HG03378 (cell line): ENCODE measurements around the gene LIX1L.
"Not testable (repeated sequence)": the region's sequence is repeated elsewhere in the genome, so short reads cannot be mapped to it uniquely, and the experiment has no call there.

Source experiments
- ATAC-seq: cut with Tn5 transposase; IDR thresholded peaks from one replicate; pipeline ENCODE4 v1.9.1; 2021; ENCODE audit warnings: mild to moderate bottlenecking, moderate library complexity; ENCODE audit not compliant: unreplicated experiment

LIX1L gene

DNA sequence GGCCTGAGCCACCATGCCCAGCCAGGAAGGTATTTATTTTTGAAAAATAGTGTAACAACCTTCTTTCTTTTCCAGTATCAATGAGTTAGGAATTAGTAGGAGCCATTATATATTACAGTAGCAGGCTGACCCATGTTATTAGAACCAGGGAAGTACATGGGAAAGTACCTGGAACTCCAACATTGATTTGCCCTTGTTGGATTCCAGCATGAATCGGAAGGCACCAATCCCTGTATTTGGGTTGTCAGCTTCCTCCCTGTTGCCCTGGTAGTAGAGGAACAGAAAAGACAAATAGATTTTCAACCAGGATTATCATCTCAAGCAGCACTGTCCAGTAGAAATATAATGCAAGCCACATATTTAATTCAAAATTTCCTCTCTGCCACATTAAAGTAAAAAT, 20.4 kb downstream of the LIX1L start:
- no peak for ATAC-seq

DNA sequence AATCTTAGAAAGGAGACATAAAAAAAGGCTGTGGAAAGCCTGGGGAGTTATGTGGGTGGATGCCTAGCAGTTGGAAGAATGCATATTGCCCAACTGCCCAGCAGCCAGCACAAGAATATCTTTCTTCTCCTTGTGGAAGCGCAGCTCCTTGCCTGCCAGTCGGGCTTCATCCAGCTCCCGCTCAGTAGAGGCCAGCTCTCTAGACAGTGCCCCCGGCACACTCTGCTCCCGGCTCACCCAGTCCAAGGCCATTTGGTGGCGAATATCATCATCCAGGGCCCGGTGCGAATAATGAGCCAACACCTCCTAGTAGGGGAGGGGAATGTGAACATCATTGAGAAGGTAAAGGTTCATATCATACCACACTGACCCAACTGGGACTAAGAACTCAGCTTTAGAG, 21.6 kb downstream of the LIX1L start:
- ATAC-seq: no peak

DNA sequence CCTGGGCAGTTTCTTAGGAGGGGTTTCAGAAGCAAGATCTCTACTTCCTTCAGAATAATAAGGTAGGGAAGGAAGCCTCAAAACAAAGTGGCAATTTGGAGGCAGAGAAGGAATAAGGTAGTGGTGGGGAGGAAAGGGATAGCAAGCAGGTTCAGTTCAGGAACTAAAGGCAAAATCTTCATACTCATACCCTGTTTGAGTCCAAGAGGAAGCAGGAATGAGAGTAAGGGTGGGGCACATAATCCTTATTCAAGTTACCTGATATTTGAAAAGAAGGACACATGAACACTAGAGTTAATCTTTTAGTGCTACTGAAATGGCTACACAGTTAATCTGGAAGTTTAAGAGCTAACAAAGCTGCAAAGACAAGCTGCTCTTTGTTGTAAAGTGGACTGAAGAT, 22.1 kb downstream of the LIX1L start:
- no peak for ATAC-seq

DNA sequence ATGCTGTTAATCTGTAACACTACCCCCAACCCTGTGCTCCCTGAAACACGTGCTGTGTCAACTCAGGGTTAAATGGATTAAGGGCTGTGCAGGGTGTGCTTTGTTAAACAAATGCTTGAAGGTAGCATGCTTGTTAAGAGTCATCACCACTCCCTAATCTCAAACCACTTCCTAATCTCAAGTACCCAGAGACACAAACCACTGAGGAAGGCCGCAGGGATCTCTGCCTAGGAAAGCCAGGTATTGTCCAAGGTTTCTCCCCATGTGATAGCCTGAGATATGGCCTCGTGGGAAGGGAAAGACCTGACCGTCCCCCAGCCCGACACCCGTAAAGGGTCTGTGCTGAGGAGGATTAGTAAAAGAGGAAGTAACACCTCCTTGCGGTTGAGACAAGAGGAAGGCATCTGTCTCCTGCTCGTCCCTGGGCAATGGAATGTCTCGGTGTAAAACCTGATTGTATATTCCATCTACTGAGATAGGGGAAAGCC, 25.3 kb downstream of the LIX1L start:
- ATAC-seq: not testable (repeated sequence)

DNA sequence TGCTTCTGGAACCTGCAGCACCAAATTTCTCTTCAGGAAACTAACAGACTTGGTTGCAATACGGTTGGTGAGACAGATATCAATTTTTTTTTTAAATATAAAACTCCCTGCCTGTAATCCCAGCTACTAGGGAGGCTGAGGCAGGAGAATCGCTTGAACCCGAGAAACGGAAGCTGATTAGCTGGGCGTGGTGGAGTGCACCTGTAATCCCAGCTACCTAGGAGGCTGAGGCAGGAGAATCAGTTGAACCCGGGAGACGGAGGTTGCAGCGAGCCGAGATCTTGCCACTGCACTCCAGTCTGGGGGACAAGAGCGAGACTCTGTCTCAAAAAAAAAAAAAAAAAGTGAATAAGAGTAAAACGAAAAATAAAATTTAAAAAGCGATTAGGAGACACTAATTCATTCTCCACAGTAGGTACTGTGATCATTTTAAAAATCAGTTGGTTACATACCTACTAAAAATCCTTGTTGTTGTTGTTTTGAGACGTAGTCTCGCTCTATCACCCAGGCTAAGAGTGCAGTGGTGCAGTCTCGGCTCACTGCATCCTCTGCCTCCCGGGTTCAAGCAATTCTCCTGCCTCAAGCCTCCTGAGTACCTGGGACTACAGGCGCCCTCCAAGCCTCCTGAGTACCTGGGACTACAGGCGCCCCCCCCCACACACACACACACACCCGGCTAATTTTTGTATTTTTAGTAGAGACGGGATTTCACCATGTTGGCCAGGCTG, 29.7 kb downstream of the LIX1L start:
- no peak for ATAC-seq

DNA sequence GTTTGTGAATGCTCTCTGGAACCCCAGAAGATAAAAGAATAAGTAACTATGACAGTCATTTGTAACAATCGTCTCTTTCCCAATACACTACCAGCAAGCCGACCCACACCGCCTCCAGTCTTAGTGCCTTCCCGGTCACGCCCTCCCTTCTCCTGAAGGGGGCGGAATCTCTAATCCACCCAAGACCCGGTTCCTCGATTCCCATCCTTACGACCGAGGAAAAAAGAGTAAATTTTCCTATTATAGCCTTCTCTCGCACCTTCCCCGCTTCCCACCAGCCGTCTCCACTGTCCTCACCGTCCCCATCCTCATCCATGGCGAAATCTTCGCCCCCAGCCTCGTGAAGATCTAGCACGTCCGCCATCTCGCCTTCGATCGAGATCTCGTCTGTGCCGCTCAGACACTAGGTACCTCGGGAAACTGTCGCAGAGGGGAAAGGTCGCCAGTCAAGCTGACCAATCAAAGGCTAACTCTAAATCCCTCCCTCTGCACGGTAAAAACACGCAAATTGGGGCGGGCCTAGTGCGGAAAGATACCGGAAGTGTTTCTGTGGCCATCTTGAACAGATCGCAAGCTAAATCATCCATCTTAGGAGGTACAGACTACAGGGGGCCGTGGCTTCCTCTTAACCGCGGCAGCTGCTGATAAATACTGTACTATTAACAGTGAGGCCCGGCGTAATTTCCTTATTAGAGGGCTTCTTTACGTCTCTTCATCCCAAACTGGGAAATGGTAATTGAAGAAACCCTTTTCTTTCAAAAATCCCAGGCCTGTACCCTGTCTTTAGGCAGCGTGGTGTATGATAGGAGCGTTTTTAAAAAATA, 30.5 kb downstream of the LIX1L start, which contains the start of gene RBM8A:
Gene RBM8A (minus strand): TSS at position 422 of the 824 bp plus-strand sequence. CDS start 58 bp downstream, at position 364.
- ATAC-seq: peak; percentile 95

DNA sequence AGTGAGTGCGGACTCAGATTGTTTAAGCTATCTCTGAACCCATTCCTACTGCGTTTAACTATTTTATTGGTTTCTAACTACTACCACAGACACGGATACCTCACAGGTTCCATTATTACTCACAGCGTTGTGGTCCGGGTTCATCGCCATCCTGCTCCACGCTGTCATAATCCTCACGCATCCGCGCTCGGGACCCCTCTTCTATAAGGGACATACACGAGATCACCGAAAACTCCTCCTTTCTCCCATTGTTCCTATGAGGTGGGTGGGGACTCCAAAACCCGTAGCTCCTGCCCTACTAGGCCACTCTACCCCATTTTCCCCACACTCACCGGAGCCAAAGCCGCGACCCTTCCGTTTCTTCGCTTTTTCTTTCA, 31.1 kb downstream of the LIX1L start:
- no peak for ATAC-seq

DNA sequence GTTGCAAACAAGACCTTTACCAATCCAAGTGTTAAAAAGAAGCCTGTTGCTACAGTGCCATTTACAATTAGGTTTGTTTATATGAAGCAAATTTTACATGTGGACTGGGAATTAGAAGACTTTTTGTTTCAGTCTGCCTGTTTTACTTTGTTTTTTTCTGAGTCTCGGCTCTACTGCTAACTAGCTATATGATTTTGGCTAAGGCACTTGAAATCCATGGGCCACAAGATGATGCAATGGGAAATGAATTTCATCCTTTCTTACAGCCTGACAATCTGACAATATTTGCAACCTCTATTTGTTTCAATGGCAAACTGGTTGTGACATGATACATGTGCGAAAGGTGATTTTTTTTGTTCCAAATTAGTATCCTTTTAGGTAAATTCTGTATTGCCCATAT, 35.6 kb downstream of the LIX1L start:
- no peak for ATAC-seq

DNA sequence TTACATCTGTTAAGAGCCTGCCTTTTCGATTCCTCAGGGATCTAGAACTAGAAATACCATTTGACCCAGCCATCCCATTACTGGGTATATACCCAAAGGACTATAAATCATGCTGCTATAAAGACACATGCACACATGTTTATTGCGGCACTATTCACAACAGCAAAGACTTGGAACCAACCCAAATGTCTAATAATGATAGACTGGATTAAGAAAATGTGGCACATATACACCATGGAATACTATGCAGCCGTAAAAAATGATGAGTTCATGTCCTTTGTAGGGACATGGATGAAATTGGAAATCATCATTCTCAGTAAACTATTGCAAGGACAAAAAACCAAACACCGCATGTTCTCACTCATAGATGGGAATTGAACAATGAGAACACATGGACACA, 37.5 kb downstream of the LIX1L start:
- ATAC-seq: not testable (repeated sequence)

DNA sequence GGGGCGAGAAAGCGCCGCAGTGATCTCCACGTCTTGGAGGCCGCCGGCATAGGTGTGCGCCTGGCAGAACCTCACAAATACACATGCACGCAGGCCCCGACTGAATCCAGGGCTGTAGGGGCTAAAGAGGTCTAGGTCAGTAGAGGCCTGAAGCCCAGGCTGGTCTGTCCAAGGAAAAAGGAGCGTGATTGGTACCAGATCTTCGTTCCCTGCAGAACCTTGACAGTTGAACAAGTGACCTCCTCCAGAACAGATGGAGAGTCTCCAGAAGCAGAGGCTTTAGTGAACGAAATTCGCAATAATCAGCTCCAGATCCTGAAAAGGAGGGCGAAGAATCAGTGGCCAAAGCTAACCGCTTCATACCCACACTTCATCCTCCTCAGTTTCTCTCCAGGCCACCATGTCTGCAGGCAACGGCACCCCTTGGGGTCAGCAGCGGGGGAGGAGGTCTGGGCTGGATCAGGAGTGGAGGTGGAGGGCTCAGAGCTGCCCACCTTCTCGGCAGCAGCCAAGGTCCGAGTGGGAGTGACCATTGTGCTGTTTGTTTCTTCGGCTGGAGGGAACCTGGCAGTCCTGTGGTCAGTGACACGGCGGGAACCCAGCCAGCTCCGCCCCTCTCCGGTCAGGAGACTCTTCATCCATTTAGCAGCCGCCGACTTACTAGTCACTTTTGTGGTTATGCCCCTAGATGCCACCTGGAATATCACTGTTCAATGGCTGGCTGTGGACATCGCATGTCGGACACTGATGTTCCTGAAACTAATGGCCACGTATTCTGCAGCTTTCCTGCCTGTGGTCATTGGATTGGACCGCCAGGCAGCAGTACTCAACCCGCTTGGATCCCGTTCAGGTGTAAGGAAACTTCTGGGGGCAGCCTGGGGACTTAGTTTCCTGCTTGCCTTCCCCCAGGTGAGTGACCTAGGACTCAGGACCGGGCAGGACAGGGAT, 38.6 kb downstream of the LIX1L start:
- peak; percentile 28 for ATAC-seq

DNA sequence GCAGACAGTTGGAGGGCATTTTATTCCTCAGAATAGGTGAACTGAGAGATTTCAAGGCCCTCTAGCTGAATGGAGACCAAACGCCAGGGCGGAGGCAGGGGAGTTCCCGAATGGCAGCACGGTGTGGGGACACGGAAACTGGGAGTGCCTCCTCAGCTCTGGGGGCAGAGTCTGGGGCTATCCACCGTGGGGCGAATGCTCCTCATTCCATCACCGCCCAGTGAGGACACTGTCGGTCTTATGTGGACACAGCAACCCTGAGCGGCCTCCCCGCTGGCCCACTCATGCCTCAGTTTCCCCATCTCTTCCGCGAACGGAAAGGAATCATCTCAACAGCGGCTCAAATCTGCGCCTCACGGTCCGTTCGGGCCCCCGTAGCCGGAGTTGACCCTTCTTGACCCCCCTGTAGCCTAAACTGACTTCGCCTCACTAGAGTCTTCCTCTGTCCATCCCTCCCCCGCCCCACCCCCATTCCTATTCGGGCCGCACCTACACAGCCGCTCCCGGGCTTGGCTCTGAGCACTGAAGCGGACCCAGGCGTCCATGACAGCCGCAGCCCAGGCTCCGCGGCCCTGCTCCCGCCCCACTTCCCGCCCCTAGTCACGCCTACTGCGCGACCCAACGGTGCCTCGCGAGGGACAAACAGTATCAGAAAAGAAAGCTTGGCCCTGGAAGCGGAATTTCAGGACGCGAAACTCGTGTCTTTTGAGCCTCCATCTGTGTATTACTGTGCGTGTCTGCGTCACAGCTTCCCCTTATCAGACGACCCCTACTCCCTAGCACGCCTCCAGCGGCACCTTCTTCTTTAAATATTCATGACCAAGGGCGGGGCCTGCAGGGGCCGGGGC, 39.4 kb downstream of the LIX1L start, which contains the start of gene PEX11B:
Gene PEX11B (minus strand): TSS at position 574 of the 848 bp plus-strand sequence. CDS start 29 bp downstream, at position 545.
- peak; percentile 72 for ATAC-seq

DNA sequence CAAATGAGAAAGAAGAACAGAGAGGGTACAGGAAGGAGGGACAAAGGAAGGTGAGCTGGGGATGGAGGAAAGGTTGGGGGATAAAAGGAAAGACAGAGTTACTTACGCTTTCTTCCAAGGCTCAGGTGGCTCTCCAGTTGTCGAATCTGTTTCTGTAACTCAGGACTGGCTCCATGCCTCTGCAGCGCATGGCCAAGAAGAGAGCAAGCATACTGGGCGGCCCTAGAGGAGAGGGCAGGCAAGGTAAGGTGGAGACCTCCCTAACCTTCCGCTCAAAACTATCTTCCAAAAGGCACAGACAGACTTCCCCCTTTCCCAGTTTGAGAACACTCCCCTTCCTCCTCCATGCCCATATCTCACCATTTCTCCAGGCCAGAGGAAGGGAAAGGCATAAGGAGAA, 40.2 kb downstream of the LIX1L start:
- no peak for ATAC-seq

DNA sequence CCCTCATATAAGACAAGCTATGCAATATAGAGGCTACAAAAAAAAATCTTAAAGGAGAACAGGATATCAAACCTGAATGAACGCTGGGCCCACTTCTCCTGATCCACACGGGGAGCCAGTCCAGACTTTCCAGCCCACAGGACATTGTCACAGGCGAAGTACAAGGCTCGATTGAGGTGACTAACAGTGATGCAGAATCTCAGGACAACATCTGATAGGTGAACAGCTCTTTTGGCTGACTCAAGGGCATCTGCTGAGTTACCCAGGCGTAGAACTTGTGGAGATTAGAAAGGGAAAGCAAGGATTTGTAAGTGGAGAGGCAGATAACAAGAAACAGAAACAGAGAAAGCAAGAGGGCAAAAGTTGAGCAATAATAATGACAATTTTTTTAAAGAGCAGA, 41.1 kb downstream of the LIX1L start:
- ATAC-seq: no peak

DNA sequence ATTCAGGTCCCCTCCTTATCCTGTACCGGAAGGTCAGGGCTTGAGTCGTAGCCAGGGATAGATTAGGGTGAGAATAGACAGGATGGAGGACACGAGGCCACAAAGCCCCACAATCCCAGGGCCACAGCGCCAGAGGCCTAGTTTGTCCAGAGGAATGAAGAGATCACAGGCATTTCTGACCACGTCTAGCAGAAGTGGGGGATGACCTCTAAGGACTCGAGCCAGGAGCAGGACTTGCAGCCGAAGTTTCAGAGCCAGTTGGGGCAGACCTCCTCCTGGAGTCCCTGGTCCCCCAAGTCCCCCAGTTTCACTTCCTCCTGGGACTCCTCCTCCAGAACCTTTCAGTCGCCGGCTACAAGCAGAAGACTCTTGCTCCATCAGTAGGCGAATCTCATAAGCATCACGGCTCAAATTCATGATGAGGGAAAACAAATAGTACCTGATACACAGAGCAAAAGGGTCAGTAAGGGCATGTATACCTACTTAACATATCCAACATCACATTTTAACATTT, 45.6 kb downstream of the LIX1L start:
- no peak for ATAC-seq

DNA sequence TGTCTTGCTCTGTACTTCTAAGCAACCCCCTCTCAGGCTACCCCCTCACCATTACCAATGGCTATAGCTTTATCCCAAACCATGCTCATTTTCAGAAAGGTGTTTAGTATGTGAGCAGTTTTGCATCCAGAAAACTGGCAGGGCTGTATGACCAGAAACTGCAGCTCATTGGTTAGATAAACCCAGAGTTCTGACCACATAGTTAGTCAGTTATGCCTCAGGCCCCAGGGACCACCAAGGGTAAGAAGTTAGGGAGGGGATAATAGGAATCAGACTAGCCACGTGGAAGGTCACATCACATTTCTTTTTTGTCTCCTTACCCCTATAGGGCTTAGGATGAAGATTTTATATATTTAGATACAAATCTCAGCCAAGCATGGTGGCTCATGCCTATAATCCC, 49.2 kb downstream of the LIX1L start:
- no peak for ATAC-seq

DNA sequence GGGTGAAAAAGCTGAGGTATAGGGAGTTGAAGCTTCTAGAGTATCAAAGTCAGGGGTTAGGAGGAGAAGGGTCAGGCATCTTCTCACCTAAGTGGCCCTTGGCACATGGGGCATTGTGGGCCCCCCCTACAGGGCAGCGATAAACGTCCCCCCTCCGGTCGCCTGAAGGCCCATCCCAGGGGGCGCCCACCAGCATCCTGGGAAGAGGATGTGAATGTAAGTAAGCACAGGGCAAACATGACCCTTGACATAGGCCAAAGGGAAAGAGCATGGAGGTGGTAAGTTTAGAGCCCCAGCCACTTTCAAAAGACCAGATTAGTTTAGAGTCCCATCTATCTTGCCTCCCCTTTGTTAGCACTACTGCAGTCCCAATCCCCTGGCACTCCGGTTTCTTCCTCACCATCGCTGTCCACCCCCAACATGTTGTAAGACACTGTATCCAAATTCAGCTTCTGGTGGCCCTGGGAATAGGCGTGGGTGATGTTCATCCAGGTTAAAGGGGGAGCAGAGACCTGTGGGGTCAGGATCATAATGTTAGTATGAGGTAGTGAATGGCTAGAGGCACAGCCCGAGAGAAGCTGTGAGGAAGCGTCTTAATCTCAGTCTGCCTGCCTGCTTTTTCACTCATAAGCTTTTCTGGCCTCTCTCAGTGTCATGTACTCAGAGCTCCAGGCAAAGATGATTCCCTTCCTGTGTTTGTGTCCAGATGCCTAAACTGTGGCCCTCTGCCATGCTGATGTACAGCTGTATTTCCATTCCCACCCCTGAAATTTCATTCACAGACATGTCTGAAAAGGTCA, 50.7 kb downstream of the LIX1L start:
- no peak for ATAC-seq

DNA sequence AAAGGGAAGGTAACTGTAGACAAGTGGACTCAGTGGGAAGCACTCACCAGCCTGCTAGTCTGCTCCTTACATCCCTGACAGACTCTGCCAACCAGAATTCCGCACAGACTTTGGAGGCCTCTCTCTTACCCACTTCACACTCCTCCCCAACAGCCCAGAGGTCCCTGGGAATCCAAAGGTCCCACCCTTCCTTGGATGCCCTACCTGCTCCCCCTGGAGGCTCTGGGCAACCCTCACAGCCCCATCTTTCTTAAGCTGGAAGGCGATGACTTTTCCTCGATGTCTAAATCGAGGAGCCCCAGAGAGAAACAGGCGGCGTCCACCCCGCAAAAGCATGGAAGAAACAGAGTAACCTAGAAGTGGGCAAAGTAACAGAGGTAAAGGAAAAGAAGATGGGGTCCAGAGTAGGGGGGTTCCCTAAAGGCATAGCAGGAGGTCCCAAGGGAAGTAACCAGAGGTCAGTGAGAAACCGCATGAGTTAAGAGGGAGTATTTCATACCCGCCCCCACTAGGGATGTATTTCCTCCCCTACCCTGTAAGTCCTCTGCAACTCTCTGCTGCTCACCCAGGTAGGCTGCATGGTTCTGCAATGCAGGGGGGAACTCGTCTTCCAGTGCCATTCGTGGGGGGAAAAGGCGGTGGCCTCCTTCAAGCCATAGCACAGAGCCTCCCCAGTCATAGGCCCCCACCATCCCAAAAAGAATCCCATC, 56.4 kb downstream of the LIX1L start:
- ATAC-seq: no peak

DNA sequence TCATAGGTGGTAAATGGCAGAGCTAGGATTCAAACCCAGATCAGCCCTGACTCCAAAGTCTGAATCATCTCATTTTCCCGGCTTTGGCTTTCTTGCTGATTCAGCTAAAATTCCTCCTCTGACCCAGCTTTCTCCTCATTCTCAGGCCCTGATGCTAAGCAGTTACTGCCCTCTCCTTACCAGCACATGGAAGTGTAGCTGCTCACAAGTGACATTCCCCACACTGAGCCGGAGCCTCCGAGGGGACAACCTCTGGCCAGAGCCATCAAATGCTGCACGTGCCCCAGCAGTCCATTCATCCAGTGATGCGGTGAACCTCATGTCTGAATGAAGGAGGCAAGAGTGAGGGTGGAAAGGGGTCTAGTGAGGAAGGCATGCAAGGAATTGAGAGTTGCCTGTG, 59.1 kb downstream of the LIX1L start:
- ATAC-seq: no peak
